T1000 (cell line): ENCODE measurements around the gene LKAAEAR1.

Source experiments
- DNase-seq: peaks from one replicate; lab custom pipeline; 2025; ENCODE audit warnings: mixed read lengths; lab: John Stamatoyannopoulos, UW

Gene LKAAEAR1

GRCh38 chr20:64050261-64051032 is 33.8 kb downstream of the LKAAEAR1 start:
- no peak for DNase-seq

- DNase-seq: no peak
Observed at GRCh38 chr20:64049878-64050260, 34.3 kb downstream of the LKAAEAR1 start.

GRCh38 chr20:64049060-64049877 is 34.9 kb downstream of the LKAAEAR1 start, which contains the start of gene SOX18:
TSS of gene SOX18 (minus strand) at chr20:64049639. CDS start at chr20:64049516, 123 bp downstream.
- no peak for DNase-seq

- DNase-seq: no peak
Observed at GRCh38 chr20:64048402-64049044, 35.7 kb downstream of the LKAAEAR1 start.

- DNase-seq: no peak
Observed at GRCh38 chr20:64047968-64048401, 36.2 kb downstream of the LKAAEAR1 start.

GRCh38 chr20:64047046-64047389 is 37.2 kb downstream of the LKAAEAR1 start:
- no peak for DNase-seq

- no peak for DNase-seq
Observed at GRCh38 chr20:64045346-64046011, 38.7 kb downstream of the LKAAEAR1 start.

GRCh38 chr20:64044484-64045247 is 39.5 kb downstream of the LKAAEAR1 start:
- peak; percentile 24 for DNase-seq

- DNase-seq: no peak
Observed at GRCh38 chr20:64043768-64044167, 40.4 kb downstream of the LKAAEAR1 start.

- no peak for DNase-seq
Observed at GRCh38 chr20:64042054-64042781, 42.0 kb downstream of the LKAAEAR1 start.

- DNase-seq: no peak
Observed at GRCh38 chr20:64041781-64042053, 42.5 kb downstream of the LKAAEAR1 start.

GRCh38 chr20:64041040-64041780 is 43.0 kb downstream of the LKAAEAR1 start:
- no peak for DNase-seq

GRCh38 chr20:64040231-64041039 is 43.8 kb downstream of the LKAAEAR1 start:
- no peak for DNase-seq

- no peak for DNase-seq
Observed at GRCh38 chr20:64039293-64040160, 44.7 kb downstream of the LKAAEAR1 start.

GRCh38 chr20:64038565-64039292 is 45.5 kb downstream of the LKAAEAR1 start:
- peak; percentile 50 for DNase-seq

GRCh38 chr20:64038224-64038564 is 46.0 kb downstream of the LKAAEAR1 start:
- DNase-seq: no peak

GRCh38 chr20:64037498-64038213 is 46.5 kb downstream of the LKAAEAR1 start:
- no peak for DNase-seq
